HG02981 (cell line): Measurements from ENCODE around the gene C6orf132.

Source experiments
- ATAC-seq: cut with Tn5 transposase; IDR thresholded peaks from one replicate; pipeline ENCODE4 v1.9.1; 2021; ENCODE audit warnings: mild to moderate bottlenecking, moderate library complexity; ENCODE audit not compliant: unreplicated experiment

Gene C6orf132

GRCh38 chr6:42086046-42087035, 56.1 kb downstream of the C6orf132 start:
- no peak for ATAC-seq

GRCh38 chr6:42084889-42085288, 57.5 kb downstream of the C6orf132 start:
- ATAC-seq, result no peak

- no peak for ATAC-seq
These were observed 58.9 kb downstream of the C6orf132 start for GRCh38 chr6:42083530-42083929.

GRCh38 chr6:42079941-42080464, 62.4 kb downstream of the C6orf132 start:
- ATAC-seq, result no peak

- ATAC-seq, result no peak
These were observed 64.0 kb downstream of the C6orf132 start for GRCh38 chr6:42078386-42078785.

- no peak for ATAC-seq
These were observed 67.1 kb downstream of the C6orf132 start for GRCh38 chr6:42075159-42075838.

GRCh38 chr6:42073287-42073686, 69.1 kb downstream of the C6orf132 start:
- no peak for ATAC-seq

GRCh38 chr6:42071881-42072583, 70.4 kb downstream of the C6orf132 start:
- ATAC-seq, result no peak

GRCh38 chr6:42068872-42069522, 73.4 kb downstream of the C6orf132 start:
- ATAC-seq, result no peak

GRCh38 chr6:42068173-42068572, 74.2 kb downstream of the C6orf132 start:
- no peak for ATAC-seq

GRCh38 chr6:42066156-42066675, 76.2 kb downstream of the C6orf132 start:
- no peak for ATAC-seq

- ATAC-seq, result no peak
These were observed 82.7 kb downstream of the C6orf132 start for GRCh38 chr6:42059743-42060142.

- ATAC-seq, result no peak
These were observed 88.8 kb downstream of the C6orf132 start for GRCh38 chr6:42053601-42054000.

GRCh38 chr6:42051268-42051653, 91.2 kb downstream of the C6orf132 start:
- ATAC-seq, result no peak
